22Rv1 (cell line): ENCODE measurements around the gene DAB1.

Source experiments
- CTCF ChIP-seq: fragments of 450-650 bp; IDR thresholded peaks from 2 replicates; pipeline ENCODE4 v1.5.1; 2017; ENCODE audit warnings: mild to moderate bottlenecking
- ZFX ChIP-seq: fragments of 450-650 bp; IDR thresholded peaks from 2 replicates; pipeline ENCODE4 v1.6.1; 2017; ENCODE audit warnings: antibody characterized with exemption, borderline replicate concordance

GRCh38 chr1:57262472-57262871 is 161.4 kb downstream of the DAB1 start:
- TF ChIP-seq CTCF (no peak), ZFX (no peak)
